ENCODE data around the gene SFXN1.

- TF ChIP-seq EZH2 (IDR thresholded peaks at IDR 0.05; ENCODE audit: insufficient read depth, poor library complexity, severe bottlenecking): no peak
- TF ChIP-seq EZH2phosphoT487 (IDR thresholded peaks at IDR 0.05; ENCODE audit: insufficient read depth, low read depth): no peak
Measured at GRCh38 chr5:175534070-175534932, 55.9 kb downstream of the SFXN1 start.
